ENCODE data around the gene ANO7. TPM values are rescaled to one million over a fixed set of nuclear protein-coding genes. Genes with fewer than 3 reads are reported as not detected.
"Not testable (repeated sequence)": the region's sequence is repeated elsewhere in the genome, so short reads cannot be mapped to it uniquely, and the experiment has no call there.

The ANO7 gene
- total RNA-seq, 4 donors from 2014 or later, result 0.10 to 0.62 (median 0.24) TPM

DNA sequence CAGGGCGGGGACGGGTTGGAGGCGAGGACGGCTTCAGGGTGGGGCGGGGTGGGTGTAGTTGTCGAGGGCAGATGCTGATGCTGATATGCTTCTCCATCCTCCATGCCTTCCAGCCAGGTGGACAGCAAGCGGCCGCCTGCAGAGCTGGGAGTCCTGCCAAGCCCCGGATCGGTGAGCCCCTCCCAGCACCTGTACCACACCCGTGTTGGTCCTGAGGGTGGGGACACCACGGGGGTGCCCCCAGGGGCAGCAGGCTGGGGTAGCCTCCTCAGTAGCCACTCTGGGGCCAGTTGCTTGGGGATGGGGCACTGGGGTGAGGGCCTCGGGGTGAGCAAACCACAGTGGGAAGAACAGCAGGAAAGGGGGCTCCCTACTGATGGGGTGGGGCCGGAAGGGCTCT is 2.6 kb downstream of the ANO7 start:
- H3K27me3 ChIP-seq, result no peaks in the 10 kb centered on the region
- in situ Hi-C loops (cut with MboI; ENCODE audit: low sequenced_read_pairs in 4 of 4) (no loop called here), intact Hi-C loops (cut with DNase I; ENCODE audit: low total_unique reads) (no loop called here)
- no peak overlapping the region for H3K4me3 ChIP-seq
- no peak overlapping the region for H3K27ac ChIP-seq
- no peaks in the 10 kb centered on the region for H3K9me3 ChIP-seq
- H3K4me1 ChIP-seq, result no peaks in the 10 kb centered on the region
- DNase-seq (no peak), ATAC-seq (no peak)
- no peak for TF ChIP-seq POLR2A (IDR thresholded peaks at IDR 0.05)
- TF ChIP-seq, protein P1, sequence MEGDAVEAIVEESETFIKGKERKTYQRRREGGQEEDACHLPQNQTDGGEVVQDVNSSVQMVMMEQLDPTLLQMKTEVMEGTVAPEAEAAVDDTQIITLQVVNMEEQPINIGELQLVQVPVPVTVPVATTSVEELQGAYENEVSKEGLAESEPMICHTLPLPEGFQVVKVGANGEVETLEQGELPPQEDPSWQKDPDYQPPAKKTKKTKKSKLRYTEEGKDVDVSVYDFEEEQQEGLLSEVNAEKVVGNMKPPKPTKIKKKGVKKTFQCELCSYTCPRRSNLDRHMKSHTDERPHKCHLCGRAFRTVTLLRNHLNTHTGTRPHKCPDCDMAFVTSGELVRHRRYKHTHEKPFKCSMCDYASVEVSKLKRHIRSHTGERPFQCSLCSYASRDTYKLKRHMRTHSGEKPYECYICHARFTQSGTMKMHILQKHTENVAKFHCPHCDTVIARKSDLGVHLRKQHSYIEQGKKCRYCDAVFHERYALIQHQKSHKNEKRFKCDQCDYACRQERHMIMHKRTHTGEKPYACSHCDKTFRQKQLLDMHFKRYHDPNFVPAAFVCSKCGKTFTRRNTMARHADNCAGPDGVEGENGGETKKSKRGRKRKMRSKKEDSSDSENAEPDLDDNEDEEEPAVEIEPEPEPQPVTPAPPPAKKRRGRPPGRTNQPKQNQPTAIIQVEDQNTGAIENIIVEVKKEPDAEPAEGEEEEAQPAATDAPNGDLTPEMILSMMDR (IDR thresholded peaks at IDR 0.05 in 4 of 5, conservative IDR thresholded peaks at IDR 0.05 in 1 of 5), result no peak
- no peaks in the 10 kb centered on the region for H3K36me3 ChIP-seq

DNA sequence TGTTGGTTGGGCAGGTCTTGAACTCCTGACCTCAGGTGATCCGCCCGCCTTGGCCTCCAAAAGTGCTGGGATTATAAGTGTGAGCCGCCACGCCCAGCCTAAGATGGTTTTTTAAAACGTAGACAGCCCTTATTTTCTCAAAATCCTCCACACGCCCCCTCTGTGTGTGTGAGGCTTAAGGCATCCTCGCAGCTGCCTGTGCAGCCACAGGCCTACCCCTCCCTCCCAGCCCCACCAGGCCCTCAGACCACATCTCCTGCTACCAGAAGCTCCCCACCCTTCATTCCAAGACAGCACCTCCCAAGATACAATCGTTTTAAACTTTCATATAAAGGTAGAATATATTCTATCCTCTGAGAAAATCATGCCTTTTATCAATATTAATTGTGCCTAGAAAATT is 4.8 kb downstream of the ANO7 start:
- no peak overlapping the region for H3K4me3 ChIP-seq
- intact Hi-C loops (cut with DNase I; ENCODE audit: low total_unique reads) (no loop called here), in situ Hi-C loops (cut with MboI; ENCODE audit: low sequenced_read_pairs in 4 of 4) (no loop called here)
- no peak for ATAC-seq
- no peaks in the 10 kb centered on the region for H3K9me3 ChIP-seq
- H3K27me3 ChIP-seq, result no peaks in the 10 kb centered on the region
- H3K36me3 ChIP-seq, result no peaks in the 10 kb centered on the region
- no peak for DNase-seq
- TF ChIP-seq, protein P1 (IDR thresholded peaks at IDR 0.05 in 4 of 5, conservative IDR thresholded peaks at IDR 0.05 in 1 of 5), result no peak
- no peak for TF ChIP-seq POLR2A (IDR thresholded peaks at IDR 0.05)
- no peaks in the 10 kb centered on the region for H3K4me1 ChIP-seq
- no peak overlapping the region for H3K27ac ChIP-seq

DNA sequence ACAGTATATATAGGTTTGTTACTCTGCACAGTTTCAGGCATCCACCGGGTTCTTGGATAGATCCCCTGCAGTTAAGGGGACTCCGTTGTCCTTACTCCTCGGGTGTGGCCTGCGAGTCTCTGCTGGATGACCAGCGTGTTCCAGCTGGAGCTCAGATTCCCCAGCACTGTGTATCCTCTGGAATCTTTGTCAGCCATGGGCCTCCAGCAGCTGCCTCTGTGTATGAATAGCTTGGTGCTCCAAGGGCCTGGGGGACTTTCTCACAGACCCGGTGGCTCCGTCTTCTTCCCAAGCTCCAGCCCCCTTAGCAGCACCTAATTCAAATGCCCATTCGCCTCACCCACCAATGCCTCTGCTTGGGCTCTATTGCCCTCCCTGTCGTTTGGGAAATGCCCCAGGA is 6.3 kb downstream of the ANO7 start:
- no peak for DNase-seq
- Histone ChIP-seq H3K36me3 (no peaks in the 10 kb centered on the region), H3K27me3 (no peaks in the 10 kb centered on the region), H3K27ac (no peak overlapping the region), H3K9me3 (no peaks in the 10 kb centered on the region), H3K4me1 (no peaks in the 10 kb centered on the region), H3K4me3 (no peak overlapping the region)
- in situ Hi-C loops (cut with MboI; ENCODE audit: low sequenced_read_pairs in 4 of 4) (no loop called here), intact Hi-C loops (cut with DNase I; ENCODE audit: low total_unique reads) (no loop called here)
- ATAC-seq, result no peak
- no peak for TF ChIP-seq POLR2A (IDR thresholded peaks at IDR 0.05)
- TF ChIP-seq, protein P1 (IDR thresholded peaks at IDR 0.05 in 4 of 5, conservative IDR thresholded peaks at IDR 0.05 in 1 of 5), result no peak

DNA sequence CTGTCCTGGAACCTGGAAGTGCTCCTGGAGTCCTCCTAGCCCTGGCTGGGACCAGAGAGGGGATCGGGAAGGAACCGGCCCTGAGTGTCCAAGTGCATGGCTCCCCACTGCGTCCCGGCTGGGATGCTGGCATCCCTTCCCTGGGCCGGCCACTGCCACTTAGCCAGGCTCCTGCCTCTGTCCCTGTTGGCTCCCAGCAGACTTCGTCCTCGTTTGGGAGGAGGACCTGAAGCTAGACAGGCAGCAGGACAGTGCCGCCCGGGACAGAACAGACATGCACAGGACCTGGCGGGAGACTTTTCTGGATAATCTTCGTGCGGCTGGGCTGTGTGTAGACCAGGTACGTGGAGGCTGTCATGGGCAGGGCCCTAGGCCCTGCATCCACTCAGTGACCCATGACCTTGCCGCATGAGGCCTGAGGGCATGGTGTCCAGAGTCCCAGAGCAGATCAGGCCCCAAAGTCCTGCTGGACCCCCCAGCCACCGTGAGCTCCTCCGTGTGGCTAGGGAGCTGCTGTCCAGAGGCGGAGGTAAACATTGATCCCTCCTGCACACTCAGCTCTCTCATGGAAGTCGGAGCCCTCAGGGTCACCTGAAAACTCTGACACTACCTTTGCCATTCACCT is 7.1 kb downstream of the ANO7 start:
- DNase-seq, result no peak

DNA sequence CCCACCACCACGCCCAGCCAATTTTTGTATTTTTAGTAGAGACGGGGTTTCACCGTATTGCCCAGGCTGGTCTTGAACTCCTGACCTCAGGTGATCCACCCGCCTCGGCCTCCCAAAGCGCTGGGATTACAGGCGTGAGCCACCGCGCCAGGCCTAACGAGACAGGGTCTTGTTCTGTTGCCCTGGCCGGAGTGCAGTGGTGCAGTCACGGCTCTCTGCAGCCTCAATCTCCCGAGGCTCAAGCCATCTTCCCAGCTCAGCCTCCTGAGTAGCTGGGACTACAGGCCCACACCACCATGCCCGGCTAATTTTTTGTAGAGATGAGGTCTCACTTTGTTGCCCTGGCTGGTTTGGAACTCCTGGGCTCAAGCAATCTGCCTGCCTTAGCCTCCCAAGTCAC is 8.8 kb downstream of the ANO7 start:
- in situ Hi-C loops (cut with MboI; ENCODE audit: low sequenced_read_pairs in 4 of 4); ATAC-seq: not testable (repeated sequence)

More for the DNA sequence above, 7.1 kb downstream of the ANO7 start:
- intact Hi-C loops (cut with DNase I; ENCODE audit: low total_unique reads), result no loop called here
- no peak for ATAC-seq
- in situ Hi-C loops (cut with MboI; ENCODE audit: low sequenced_read_pairs in 4 of 4), result no loop called here
- Histone ChIP-seq H3K27ac (no peak overlapping the region), H3K9me3 (no peaks in the 10 kb centered on the region), H3K27me3 (no peaks in the 10 kb centered on the region), H3K36me3 (no peaks in the 10 kb centered on the region), H3K4me1 (no peaks in the 10 kb centered on the region), H3K4me3 (no peak overlapping the region)
- TF ChIP-seq, protein P1 (IDR thresholded peaks at IDR 0.05 in 4 of 5, conservative IDR thresholded peaks at IDR 0.05 in 1 of 5), result no peak
- no peak for TF ChIP-seq POLR2A (IDR thresholded peaks at IDR 0.05)

More for the DNA sequence above, 8.8 kb downstream of the ANO7 start:
- H3K4me3 ChIP-seq; H3K9me3 ChIP-seq; H3K27me3 ChIP-seq; intact Hi-C loops (cut with DNase I; ENCODE audit: low total_unique reads); H3K27ac ChIP-seq; H3K36me3 ChIP-seq; H3K4me1 ChIP-seq; DNase-seq: not testable (repeated sequence)

All from gastrocnemius medialis (tissue), 4 donors.